Nephron progenitor cell (in vitro differentiated cells): ENCODE measurements around the gene UQCC2.

ENCODE experiments used
- DNase-seq: peaks from one replicate; pipeline ENCODE4 v3.0.0; 2021
- H3K27ac Mint-ChIP-seq: 2 replicates; pipeline ENCODE4 v1.8.0; 2021; ENCODE audit warnings: mild to moderate bottlenecking, moderate library complexity, mixed read lengths
- H3K27me3 Mint-ChIP-seq: 2 replicates; pipeline ENCODE4 v1.8.0; 2021; ENCODE audit warnings: mild to moderate bottlenecking, low read depth, mixed read lengths; ENCODE audit not compliant: poor library complexity
- H3K36me3 Mint-ChIP-seq: 2 replicates; pipeline ENCODE4 v1.8.0; 2021; ENCODE audit warnings: low read depth, mixed read lengths
- H3K4me1 Mint-ChIP-seq: 2 replicates; pipeline ENCODE4 v1.8.0; 2021; ENCODE audit warnings: mixed read lengths
- H3K4me3 Mint-ChIP-seq: 2 replicates; pipeline ENCODE4 v1.8.0; 2021; ENCODE audit warnings: mild to moderate bottlenecking, moderate library complexity, mixed read lengths
- H3K9me3 Mint-ChIP-seq: 2 replicates; pipeline ENCODE4 v1.8.0; 2021; ENCODE audit warnings: mild to moderate bottlenecking, moderate library complexity, mixed read lengths
- CTCF ChIP-seq: fragments of 200-600 bp; sonication (generic); IDR thresholded peaks from 2 replicates; pipeline ENCODE4 v1.5.0; 2021; ENCODE audit warnings: antibody characterized with exemption

Gene UQCC2

GRCh38 chr6:33665957-33666356 lies 45.5 kb downstream of the UQCC2 start:
- H3K27me3 Mint-ChIP-seq, result peaks cover 30% of the 10 kb centered on the region
- no peak for TF ChIP-seq CTCF
- no peak overlapping the region for H3K27ac Mint-ChIP-seq
- no peaks in the 10 kb centered on the region for H3K4me1 Mint-ChIP-seq
- no peaks in the 10 kb centered on the region for H3K36me3 Mint-ChIP-seq
- no peak for DNase-seq
- no peaks in the 10 kb centered on the region for H3K9me3 Mint-ChIP-seq
- H3K4me3 Mint-ChIP-seq, result no peak overlapping the region

- H3K4me1 Mint-ChIP-seq, result peaks cover 5% of the 10 kb centered on the region
- H3K27me3 Mint-ChIP-seq, result peaks cover 30% of the 10 kb centered on the region
- H3K9me3 Mint-ChIP-seq, result no peaks in the 10 kb centered on the region
- no peak for DNase-seq
- H3K27ac Mint-ChIP-seq, result no peak overlapping the region
- no peak overlapping the region for H3K4me3 Mint-ChIP-seq
- H3K36me3 Mint-ChIP-seq, result no peaks in the 10 kb centered on the region
- no peak for TF ChIP-seq CTCF
Observed at GRCh38 chr6:33664506-33665057, 46.9 kb downstream of the UQCC2 start.

GRCh38 chr6:33663727-33664449 lies 47.6 kb downstream of the UQCC2 start:
- peaks cover 5% of the 10 kb centered on the region for H3K4me1 Mint-ChIP-seq
- H3K4me3 Mint-ChIP-seq, result no peak overlapping the region
- peaks cover 30% of the 10 kb centered on the region for H3K27me3 Mint-ChIP-seq
- DNase-seq, result no peak
- H3K9me3 Mint-ChIP-seq, result no peaks in the 10 kb centered on the region
- H3K36me3 Mint-ChIP-seq, result no peaks in the 10 kb centered on the region
- H3K27ac Mint-ChIP-seq, result no peak overlapping the region
- no peak for TF ChIP-seq CTCF

- Mint-ChIP-seq H3K27me3 (peaks cover 28% of the 10 kb centered on the region), H3K9me3 (no peaks in the 10 kb centered on the region), H3K27ac (no peak overlapping the region), H3K4me3 (no peak overlapping the region), H3K36me3 (no peaks in the 10 kb centered on the region), H3K4me1 (peaks cover 5% of the 10 kb centered on the region)
- no peak for DNase-seq
- no peak for TF ChIP-seq CTCF
Observed at GRCh38 chr6:33663028-33663427, 48.5 kb downstream of the UQCC2 start.

GRCh38 chr6:33662318-33662717 lies 49.2 kb downstream of the UQCC2 start:
- Mint-ChIP-seq H3K4me3 (no peak overlapping the region), H3K4me1 (peaks cover 5% of the 10 kb centered on the region), H3K36me3 (no peaks in the 10 kb centered on the region), H3K27me3 (peaks cover 26% of the 10 kb centered on the region), H3K27ac (no peak overlapping the region), H3K9me3 (no peaks in the 10 kb centered on the region)
- no peak for TF ChIP-seq CTCF
- DNase-seq, result no peak
